Epidermal melanocyte (primary cell): ENCODE results near the gene GAS2L1.

Source experiments
- DNase-seq: peaks from one replicate; pipeline ENCODE4 v3.0.0; 2011; ENCODE audit warnings: low spot score; ENCODE audit not compliant: insufficient read length

The GAS2L1 gene

DNA sequence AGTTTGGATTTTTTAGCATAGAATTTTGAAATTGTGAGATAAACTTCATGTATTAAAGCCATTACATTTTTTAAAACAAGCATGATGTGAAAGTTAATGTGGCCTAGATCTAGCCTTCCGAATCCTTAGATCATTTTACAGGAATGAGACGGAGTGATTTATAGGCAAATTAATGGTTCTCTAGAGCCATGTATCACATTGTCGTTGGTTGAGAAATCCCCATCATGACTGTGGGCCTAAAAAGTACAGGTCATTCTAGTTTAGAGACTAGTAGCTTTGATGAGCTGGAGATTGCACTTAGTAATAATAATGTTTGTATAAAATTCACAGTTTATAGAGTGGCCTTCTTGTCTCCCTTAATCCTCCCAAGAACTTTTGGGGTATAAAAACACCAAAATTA lies 31.3 kb upstream of the GAS2L1 start:
- no peak for DNase-seq

DNA sequence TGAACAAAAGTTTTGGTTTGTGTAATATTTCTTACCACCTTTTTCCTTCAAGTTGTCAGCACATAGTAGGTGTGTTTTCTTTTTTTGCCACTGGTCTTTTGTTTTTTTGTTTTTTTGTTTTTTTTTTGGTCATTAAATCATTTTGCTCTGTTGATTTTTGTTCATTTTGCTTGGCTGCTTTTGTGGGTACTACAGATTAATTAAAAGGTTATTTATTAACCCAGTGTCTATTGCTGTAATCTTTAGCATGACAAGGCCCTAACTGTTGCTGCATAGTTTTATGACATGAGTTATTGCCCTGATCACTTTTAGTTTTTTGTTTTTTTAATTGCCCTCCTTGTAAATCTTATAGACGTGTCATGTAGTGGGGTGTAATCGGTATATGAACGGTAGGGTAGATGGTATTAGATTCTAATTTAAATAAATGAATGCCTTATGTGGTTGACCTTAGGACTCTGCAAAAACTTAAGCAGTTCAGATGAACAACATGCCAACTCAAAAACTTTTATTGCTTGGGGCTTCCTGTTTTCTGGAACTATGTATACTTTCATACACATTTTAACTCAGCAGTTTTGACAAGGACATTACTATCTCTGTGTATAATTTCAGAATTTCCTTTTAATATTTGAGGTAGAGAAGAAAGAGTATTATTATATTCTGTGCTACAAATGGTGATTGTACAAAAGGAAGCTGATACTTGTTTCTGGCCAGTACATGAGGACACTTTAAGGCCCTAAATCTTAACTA lies 30.5 kb upstream of the GAS2L1 start:
- DNase-seq: peak; percentile 37

DNA sequence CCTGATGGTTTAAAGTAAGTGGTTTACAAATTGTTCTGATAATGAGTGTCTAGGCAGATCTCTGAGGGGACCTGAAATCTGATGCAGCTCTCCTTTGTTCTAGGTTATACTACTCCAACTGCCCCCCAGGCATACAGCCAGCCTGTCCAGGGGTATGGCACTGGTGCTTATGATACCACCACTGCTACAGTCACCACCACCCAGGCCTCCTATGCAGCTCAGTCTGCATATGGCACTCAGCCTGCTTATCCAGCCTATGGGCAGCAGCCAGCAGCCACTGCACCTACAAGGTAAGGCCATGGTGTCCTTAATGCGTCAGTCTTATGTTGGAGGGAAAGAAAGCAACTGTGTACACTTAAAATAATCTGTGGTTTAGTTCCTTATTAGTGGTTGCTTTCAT lies 28.5 kb upstream of the GAS2L1 start:
- DNase-seq: no peak

DNA sequence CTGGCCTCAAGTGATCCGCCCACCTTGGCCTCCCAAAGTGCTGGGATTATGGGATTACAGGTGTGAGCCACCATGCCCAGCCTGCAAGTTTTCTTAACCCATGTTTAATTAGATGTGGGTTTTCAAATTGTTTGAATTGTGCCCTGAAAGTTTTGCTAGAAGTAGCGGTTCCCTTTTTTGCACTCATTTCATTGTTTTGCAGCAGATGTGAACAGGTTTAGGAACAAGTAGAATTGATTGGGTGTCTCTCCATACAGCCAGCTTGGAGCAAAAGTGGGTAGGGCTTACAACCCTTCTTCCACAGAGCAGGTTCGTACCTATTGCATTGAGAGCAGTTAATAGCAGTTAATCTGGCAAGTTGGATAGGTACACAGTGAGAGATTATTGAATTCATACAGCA lies 22.3 kb upstream of the GAS2L1 start:
- DNase-seq: no peak

DNA sequence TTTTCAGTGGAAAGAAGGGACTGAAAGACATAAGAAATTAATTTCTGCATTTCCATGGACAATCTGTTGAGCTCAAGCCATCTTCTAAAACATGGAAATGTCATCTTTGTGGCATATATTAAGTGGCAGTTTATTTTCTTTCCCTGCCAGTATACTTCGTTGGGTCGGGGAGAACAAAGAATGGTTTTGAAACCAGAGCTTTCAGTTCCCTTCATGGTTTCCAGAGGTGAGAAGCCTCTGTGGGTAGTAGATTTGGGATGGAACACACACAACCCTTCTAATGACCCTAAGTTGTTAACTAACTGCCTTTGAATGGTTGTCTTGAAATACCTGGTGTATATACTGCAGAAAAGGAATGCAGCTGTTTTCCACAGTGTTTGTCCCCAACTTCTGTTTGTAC lies 17.6 kb upstream of the GAS2L1 start:
- no peak for DNase-seq

DNA sequence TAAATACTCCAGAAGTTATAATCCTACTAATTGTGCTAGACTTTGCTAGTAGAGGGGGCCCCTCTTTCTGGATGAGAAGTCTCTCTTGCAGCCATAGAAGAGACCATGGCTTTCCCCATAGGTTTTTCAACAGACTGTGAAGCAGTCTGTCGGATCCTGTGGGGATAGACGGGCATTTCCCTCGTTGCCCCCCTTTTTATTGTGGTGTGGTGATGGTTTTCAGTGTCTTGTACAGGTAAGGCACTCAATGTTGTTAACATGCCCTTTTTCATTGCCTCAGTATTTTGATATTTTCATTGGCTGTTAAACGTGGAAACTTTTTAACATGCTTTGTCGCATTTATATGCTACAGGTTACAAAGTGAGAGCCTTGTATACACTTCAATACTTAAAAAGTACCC lies 16.4 kb upstream of the GAS2L1 start:
- DNase-seq: no peak

DNA sequence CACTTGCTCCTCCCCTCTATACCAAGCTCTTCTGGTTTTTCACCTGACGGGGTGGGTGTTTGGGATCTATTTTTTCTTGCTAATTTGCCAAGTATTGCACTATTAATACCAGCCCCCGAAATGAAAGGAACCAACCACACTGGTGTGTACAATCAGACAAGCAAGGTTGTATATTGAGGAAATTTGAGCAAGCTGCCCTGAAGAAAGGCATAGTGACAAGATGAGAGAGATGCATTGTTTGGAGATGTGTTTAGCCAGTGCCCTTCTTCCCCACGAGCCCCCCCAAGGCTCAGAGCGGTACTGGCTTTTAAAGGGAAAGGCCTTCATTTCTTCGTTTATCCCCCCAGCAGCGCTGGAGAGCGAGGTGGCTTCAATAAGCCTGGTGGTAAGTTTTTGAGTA lies 15.2 kb upstream of the GAS2L1 start:
- DNase-seq: no peak

DNA sequence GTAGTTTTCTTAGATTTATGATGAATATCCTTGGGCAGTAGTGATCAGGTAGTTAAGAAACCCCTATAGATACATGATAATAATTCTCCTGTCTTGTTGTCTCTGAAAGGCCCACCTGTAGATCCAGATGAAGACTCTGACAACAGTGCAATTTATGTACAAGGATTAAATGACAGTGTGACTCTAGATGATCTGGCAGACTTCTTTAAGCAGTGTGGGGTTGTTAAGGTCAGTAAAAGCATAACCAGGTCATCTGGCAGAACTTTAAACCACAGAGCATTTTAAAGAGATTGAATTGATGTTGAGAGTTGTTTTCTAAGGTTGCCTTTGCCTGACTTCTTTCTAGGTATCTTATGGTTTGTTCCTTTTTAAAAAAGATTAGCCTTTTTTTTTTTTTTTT lies 14.1 kb upstream of the GAS2L1 start:
- DNase-seq: no peak

DNA sequence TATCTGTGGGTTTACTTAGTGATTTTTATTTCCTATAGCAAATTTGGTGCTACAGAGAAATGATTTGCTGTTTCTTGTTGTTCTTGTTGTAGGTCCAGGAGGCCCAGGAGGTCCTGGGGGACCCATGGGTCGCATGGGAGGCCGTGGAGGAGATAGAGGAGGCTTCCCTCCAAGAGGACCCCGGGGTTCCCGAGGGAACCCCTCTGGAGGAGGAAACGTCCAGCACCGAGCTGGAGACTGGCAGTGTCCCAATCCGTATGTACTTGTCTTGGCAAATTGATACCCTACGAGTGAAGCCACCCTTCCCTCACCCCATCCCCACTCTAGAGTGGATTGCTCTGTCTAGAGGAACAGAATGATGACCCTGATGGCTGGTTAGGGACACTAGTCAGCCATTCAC lies 7.8 kb upstream of the GAS2L1 start:
- DNase-seq: no peak

DNA sequence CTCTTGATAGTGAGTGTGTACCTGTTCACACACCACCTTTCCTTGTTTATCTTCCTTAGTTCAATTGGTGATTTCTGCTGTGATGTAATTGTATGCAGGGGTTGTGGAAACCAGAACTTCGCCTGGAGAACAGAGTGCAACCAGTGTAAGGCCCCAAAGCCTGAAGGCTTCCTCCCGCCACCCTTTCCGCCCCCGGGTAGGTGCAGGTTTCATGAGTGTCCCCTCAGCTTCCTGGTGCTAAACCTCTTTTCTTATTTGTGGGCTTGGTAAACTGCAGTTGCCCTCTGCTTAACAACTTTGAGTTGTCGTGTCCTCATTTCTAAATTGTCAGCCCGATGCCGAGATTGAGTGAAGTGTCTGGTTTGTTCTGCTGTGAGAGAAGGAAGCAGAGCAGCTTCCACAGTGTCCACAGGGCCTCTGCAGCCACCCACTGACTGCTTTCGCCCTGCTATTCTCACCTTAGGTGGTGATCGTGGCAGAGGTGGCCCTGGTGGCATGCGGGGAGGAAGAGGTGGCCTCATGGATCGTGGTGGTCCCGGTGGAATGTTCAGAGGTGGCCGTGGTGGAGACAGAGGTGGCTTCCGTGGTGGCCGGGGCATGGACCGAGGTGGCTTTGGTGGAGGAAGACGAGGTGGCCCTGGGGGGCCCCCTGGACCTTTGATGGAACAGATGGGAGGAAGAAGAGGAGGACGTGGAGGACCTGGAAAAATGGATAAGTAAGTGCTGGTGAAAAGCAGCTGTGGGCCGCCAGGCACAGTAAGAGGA lies 7.1 kb upstream of the GAS2L1 start:
- no peak for DNase-seq

DNA sequence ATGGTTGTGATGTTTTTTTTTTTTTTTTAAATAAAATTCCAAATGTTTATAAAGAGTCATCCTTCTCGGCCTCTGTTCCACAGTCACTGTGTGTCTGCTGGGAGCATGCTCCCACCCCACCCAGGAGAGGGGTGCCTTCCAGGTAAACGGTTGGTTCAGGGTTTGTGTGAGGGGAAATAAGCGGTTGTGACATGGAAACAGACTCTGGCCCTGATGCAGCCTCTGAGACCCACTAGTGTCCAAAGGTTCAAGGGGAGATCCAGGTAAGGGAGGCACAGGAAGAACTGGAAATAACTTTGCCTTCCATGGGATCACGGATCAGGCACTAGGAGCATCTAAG lies 6.0 kb upstream of the GAS2L1 start:
- DNase-seq: no peak

DNA sequence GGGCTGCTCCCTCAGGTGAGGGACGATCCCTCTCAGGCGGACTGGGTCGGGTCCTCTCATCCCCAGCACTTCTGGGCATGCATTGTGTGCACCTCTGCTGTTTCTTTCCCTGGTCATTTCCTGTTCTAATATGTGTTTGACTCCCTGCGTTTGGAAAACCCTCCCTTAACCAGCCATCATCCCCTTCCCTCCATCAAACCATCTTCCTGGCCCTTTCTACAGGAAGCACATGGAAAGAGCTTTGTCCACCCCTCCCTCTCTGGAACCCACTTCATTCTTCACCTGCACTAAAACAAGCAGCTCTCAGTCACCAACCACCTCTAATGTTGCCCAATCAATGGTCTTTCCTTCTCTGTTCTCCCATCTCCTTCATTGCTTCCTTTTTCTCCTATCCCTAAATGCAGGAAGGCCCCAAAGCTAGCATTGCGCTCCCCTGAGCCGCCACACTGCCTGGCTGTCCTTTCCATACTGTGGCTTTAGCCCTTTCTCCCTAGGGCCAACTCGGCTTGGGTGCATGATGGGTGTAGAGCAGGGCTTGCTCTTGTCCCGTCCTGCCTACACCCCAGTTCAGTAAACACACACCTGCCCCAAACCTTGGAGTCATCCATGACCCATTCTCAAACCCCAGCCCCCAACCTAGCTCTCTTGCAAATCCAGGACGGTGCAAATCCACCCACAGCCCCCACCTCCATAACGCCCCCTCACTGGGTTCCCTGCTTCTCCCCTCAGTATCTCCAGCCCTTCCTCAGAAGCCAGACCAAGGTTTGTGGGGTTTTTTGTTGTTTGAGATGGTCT lies 5.4 kb upstream of the GAS2L1 start:
- DNase-seq: no peak

DNA sequence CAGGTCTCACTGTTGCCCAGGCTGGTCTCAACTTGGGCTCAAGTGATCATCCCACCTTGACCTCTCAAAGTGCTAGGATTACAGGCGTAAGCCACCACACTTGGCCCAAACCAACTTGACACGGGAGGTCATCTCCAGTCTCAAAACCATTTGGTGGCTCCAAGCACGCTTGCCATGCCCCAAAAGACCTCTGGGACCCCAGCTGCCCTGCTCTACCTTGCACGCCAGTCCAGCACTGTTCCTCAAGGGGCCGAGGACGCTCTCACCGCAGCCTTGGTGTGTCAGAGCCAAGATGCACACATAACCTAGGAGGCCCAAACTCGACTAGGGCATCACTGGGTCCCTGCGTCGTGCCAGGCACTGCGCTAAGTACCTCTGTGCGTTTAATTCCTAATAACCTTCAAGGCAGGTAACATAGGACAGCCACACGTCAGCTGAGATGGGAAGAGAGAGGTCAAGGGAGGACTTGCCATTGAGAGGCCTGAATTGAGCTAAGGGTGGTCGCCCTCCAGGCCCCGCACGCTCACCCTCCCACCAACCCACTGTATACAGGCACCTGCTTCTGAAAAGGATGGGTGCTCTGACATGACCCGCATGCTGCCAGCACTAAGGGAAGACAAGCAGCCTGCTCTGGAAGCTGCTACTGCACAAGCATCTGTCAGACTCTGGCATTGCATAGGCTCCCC lies 4.6 kb upstream of the GAS2L1 start:
- DNase-seq: no peak

DNA sequence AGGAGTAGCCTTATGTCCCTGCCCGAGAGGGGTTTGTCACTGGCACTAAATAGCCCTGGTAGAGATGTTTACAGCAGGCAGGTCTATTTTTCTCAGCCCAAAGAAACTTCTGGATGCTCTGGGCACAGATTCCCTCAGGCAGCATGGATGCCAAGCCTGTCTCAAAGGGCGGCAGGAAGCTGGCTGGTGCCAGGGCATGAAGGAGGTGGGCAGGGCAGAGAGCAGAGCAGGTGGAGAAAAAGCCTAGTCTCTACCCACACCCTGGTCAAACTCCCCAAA lies 4.1 kb upstream of the GAS2L1 start:
- no peak for DNase-seq

DNA sequence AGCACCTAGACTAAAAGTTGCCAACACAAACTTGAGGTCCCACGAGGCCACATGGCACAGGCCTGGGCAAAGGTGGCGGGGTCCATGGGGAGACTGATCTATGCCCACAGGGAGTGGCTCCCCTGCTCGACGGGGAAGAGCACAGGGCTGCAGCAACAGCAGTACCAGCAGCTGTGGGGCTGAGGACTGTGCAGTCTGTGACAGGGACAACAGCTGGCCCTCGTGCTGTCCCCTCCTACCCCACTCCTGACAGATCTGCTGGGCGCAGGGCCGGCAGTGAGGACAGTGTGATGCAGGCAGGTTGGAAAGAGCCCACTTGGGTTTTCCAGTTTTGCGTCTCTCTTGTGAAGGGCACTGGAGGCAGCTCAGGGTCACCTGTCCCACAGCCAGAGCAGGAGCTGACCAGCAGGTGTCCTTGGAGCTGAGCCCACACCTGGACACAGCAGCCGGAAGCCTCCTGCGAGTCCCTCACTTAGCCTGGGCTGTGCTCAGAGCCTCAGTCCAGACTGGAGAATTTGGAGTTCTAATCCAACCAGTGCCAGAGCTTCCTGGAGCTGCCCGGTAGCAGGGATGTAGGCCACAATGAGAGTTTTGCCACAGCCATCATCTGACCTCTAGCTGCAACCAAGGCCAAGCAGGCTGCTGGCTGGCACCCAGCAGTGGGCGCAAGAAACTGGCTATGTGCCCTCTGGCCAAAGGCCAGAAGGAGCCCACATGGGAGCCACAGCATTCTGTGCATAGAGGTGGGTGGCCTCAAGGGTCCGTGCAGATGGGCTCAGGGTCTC lies 3.6 kb upstream of the GAS2L1 start:
- no peak for DNase-seq

DNA sequence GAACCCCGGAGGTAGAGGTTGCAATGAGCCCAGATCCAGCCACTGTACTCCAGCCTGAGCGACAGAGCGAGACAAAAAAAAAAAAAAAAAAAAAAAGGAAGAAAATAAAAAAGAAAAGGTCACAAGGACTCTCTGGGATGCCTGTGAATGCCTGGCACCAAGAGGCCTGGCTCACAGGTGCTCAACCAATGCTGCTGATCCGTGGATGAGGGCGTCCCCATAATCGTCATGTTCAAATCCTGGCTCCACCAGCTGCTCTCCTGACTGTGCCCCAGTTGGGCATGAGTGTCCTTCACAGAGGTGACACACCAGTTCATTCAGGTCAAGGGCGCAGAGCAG lies 645 bp upstream of the GAS2L1 start:
- no peak for DNase-seq

DNA sequence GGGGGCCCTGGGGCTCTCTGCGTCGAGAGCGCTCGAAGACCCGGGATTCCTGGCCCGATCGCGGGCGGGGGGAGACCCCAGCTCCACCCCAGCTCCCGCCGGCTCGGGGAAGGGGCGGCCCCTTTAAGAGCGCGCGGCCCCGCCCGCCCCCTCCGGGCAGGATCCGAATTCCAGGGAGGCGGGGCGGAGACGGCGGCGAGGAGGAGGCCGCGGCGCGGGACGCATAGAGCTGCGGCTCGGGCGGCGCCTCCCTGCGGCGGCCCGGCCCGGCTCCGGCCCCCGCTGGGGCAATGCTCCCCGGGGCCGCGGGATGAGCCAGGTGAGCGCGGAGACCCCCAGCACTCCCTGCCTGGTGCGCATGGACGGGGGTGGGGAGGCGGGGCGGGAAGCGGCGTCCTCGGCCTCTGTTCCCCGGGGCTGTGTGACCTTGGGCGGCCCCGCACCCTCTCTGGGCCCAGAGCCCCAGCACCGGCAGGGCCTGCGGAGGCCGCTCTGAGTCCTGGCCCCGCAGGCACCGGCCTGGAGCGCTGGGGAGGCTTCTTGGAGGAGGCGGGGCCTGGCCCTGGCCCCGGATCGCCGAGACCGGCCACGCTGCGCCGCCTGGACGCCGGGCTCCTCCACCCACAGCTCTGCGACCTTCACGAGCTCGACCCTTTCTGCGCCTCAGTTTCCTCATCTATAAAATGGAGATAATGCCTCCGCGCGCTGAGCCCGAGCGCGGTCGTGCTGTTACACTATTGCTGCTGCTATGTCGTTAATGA lies 565 bp downstream of the GAS2L1 start:
- peak; percentile 80 for DNase-seq

DNA sequence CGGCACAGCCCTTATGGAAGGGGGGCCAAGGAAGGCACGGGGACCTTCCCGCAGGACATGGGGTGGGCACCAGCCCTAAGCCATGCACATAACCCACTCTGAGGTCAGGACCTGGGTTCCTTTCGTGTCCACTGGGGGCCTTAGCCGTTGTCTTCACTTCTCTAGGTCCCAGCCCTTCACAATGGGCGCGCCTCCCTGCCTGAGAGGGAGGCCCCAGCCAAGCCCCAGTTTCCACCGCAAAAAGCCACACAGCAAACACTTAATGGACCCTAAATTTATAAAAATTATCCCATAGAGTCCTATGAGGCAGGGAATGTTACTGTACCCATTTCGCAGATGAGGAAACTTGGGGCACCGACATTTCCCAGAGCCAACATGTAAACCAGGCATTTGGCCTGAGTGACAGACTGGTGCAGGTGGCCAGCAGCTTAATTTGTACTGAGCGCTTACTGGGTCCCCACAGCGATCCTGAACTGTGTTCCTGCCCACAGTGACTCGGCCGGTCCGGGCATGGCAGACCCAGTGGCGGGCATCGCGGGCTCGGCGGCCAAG lies 1.2 kb downstream of the GAS2L1 start:
- no peak for DNase-seq

DNA sequence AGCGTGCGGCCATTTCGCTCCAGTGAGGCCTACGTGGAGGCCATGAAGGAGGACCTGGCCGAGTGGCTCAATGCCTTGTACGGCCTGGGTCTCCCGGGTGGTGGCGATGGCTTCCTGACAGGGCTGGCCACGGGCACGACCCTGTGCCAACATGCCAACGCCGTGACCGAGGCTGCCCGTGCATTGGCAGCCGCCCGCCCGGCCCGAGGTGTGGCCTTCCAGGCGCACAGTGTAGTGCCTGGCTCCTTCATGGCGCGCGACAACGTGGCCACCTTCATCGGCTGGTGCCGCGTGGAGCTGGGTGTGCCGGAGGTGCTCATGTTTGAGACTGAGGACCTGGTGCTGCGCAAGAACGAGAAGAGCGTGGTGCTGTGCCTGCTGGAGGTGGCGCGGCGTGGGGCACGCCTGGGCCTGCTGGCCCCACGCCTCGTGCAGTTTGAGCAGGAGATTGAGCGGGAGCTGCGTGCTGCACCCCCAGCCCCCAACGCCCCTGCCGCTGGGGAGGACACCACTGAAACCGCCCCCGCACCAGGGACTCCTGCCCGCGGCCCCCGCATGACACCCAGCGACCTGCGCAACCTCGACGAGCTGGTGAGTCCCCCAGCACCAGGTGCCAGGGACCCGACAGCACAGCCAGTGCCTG lies 1.8 kb downstream of the GAS2L1 start:
- no peak for DNase-seq

DNA sequence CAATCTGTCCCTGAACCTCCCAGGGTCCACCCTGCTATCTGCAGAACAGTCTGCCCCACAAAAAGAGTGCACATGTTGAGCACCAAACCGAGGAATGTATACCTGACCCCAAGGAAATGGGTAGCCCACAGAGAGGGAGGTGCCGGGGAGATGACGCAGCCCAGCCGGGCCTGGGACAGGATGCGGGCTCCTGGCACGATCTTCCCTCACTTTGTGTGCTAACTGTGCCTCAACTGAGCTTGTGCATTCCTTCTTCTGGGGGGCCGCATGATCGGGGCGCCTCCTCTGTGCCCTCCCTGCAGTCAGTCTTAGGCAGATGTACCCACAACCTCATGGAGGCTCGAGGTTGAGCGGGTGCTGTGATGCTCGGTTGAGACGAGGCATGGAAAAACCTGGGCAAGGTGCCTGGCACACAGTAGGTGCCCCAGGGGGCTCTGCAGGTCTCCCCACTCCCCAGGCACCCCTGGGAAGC lies 2.4 kb downstream of the GAS2L1 start:
- DNase-seq: no peak
